HUES6 (cell line): Measurements from ENCODE around the gene CFAP251.
"Not testable (repeated sequence)": the region's sequence is repeated elsewhere in the genome, so short reads cannot be mapped to it uniquely, and the experiment has no call there.

Experiments used
- H3K27ac ChIP-seq: 2 replicates; pipeline ENCODE4 v1.7.0; 2013; ENCODE audit warnings: low read depth, mild to moderate bottlenecking, low read length, inconsistent platforms
- H3K27me3 ChIP-seq: 2 replicates; pipeline ENCODE4 v1.6.1; 2013; ENCODE audit warnings: low read length; ENCODE audit not compliant: control insufficient read depth, insufficient read depth
- H3K36me3 ChIP-seq: 2 replicates; pipeline ENCODE4 v1.6.1; 2013; ENCODE audit warnings: low read length; ENCODE audit not compliant: control insufficient read depth, insufficient read depth
- H3K4me1 ChIP-seq: 2 replicates; pipeline ENCODE4 v1.6.1; 2013; ENCODE audit warnings: low read length; ENCODE audit not compliant: control insufficient read depth, insufficient read depth
- H3K4me3 ChIP-seq: 2 replicates; pipeline ENCODE4 v1.5.1; 2013; ENCODE audit warnings: low read depth, low read length
- H3K9ac ChIP-seq: one replicate; pipeline ENCODE4 v1.6.1; 2013; ENCODE audit warnings: mild to moderate bottlenecking, low read length
- H3K9me3 ChIP-seq: 2 replicates; pipeline ENCODE4 v1.6.1; 2013; ENCODE audit warnings: low read depth, low read length; ENCODE audit not compliant: control insufficient read depth, insufficient read depth

The CFAP251 gene

DNA sequence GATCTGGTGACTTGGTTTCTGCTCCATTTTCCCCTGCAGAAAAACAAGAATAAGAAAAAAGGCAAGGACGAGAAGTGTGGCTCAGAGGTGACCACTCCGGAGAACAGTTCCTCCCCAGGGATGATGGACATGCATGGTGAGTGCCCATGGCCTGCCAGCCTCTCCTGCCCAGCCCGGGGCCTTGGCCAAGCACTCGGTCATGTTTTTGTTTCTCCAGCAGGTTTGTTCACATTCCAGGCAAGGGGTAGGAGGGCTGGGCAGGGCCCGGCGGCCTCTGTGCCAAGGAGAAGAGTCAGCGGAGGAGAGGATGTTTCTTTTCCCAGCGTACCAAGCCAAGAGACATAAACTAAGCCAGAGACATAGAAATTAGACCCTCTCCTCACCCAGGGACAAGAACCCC, 116.9 kb downstream of the CFAP251 start:
- Histone ChIP-seq H3K4me1 (0 out of 2 replicates have a peak, but pooled peaks cover under 1% of the 10 kb centered on the region), H3K4me3 (no peak overlapping the region), H3K27ac (no peak overlapping the region), H3K9me3 (no peaks in the 10 kb centered on the region), H3K36me3 (peaks cover 29% of the 10 kb centered on the region), H3K9ac (no peak overlapping the region), H3K27me3 (no peaks in the 10 kb centered on the region)

GRCh38 chr12:122036153-122036552, 117.8 kb downstream of the CFAP251 start:
- Histone ChIP-seq H3K9ac (no peak overlapping the region), H3K27ac (no peak overlapping the region), H3K36me3 (peaks cover 34% of the 10 kb centered on the region), H3K4me3 (no peak overlapping the region), H3K4me1 (no peaks in the 10 kb centered on the region), H3K9me3 (no peaks in the 10 kb centered on the region), H3K27me3 (no peaks in the 10 kb centered on the region)

DNA sequence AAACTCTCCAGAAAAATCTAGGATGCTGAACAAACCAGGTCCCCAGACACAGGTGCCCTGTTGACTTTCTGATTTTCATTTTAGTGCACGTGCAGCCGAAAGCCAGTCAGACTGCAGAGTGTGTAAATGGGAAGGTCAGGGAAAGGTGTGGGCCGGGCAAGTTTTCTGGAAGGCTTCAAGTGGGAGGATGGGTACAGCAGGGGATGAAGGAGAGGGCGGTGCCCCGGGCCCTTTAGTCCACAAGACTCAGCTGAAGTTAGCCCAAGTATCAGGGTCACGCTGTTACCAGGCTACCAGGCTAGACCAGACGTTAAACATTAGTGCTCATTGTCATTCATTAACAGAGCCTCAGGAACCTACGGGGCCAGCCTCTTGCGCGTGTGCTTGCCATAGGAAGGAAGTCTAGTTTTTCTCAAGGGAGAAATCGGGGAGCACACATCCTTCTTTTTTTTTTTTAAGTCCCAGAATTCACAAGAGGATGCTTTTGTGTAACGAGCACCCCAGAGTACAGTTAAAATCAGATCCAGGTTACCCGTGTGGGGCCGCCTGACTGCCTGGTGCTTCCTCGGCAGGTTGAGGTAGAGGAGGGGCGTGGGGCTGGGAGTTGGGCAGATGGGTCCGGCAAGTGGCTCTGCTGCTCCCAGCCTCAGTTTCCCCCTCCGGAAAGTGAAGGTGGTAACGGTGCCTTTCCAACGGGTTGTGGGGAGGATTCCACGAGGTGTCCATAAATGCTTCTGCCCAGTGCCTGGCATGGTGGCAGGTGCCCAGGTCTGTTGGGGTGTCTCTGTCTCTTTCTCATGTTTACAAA, 122.4 kb downstream of the CFAP251 start:
- H3K4me1 ChIP-seq, result no peaks in the 10 kb centered on the region
- peaks cover 5% of the 10 kb centered on the region; the same call in 1 of the 2 replicates for H3K9me3 ChIP-seq
- H3K4me3 ChIP-seq, result no peak overlapping the region
- no peak overlapping the region; the same call in 1 of the 2 replicates for H3K27ac ChIP-seq
- H3K36me3 ChIP-seq, result peaks cover 49% of the 10 kb centered on the region
- no peaks in the 10 kb centered on the region for H3K27me3 ChIP-seq
- no peak overlapping the region for H3K9ac ChIP-seq

GRCh38 chr12:122041458-122041857, 123.1 kb downstream of the CFAP251 start:
- not testable (repeated sequence) for H3K9ac ChIP-seq, H3K27ac ChIP-seq, H3K27me3 ChIP-seq, H3K4me1 ChIP-seq, H3K9me3 ChIP-seq, H3K4me3 ChIP-seq
- peaks cover 49% of the 10 kb centered on the region for H3K36me3 ChIP-seq

GRCh38 chr12:122042910-122043309, 124.5 kb downstream of the CFAP251 start:
- no peak overlapping the region for H3K9ac ChIP-seq
- H3K4me1 ChIP-seq, result no peaks in the 10 kb centered on the region
- H3K9me3 ChIP-seq, result peaks cover 5% of the 10 kb centered on the region; the same call in 1 of the 2 replicates
- peaks cover 47% of the 10 kb centered on the region for H3K36me3 ChIP-seq
- H3K4me3 ChIP-seq, result no peak overlapping the region
- H3K27ac ChIP-seq, result no peak overlapping the region
- no peaks in the 10 kb centered on the region for H3K27me3 ChIP-seq

DNA sequence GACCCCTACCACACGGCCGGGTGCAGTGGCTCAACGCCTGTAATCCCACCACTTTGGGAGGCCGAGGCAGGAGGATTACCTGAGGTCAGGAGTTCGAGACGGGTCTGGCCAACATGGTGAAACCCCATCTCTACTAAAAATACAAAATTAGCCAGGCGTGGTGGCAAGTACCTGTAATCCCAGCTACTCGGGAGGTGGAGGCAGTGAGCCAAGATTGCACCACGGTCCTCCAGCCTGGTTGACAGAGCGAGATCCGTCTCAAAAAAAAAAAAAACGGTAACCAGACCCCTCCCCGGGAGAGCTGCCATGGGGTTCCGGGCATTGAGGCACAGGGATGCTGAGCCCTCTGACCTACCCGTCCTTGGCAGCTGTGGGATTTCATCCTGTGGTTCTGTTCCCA, 125.1 kb downstream of the CFAP251 start:
- Histone ChIP-seq H3K9me3 (peaks cover 5% of the 10 kb centered on the region; the same call in 1 of the 2 replicates), H3K36me3 (peaks cover 47% of the 10 kb centered on the region), H3K4me3 (no peak overlapping the region), H3K27me3 (no peaks in the 10 kb centered on the region), H3K4me1 (no peaks in the 10 kb centered on the region), H3K9ac (no peak overlapping the region), H3K27ac (no peak overlapping the region)

DNA sequence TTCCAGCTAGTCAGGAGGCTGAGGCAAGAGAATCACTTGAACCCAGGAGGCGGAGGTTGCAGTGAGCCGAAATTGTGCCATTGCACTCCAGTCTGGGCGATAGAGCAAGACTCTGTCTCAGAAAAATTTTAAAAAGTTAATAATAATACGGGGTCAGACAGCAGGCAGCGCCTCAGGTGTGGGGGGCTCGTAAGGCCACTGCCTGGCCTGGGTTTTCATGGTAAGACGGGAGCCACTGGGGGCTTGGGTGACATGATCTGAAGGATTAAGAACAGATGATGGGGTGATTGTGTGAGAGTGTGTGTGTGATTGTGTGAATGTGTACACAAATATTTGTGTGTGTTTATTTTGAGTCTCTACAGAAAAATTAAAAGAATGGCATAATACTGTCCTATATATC, 126.9 kb downstream of the CFAP251 start:
- Histone ChIP-seq H3K9me3 (peaks cover 5% of the 10 kb centered on the region; the same call in 1 of the 2 replicates), H3K4me1 (no peaks in the 10 kb centered on the region), H3K27ac (no peak overlapping the region), H3K36me3 (peaks cover 43% of the 10 kb centered on the region), H3K9ac (no peak overlapping the region), H3K27me3 (no peaks in the 10 kb centered on the region), H3K4me3 (no peak overlapping the region)

DNA sequence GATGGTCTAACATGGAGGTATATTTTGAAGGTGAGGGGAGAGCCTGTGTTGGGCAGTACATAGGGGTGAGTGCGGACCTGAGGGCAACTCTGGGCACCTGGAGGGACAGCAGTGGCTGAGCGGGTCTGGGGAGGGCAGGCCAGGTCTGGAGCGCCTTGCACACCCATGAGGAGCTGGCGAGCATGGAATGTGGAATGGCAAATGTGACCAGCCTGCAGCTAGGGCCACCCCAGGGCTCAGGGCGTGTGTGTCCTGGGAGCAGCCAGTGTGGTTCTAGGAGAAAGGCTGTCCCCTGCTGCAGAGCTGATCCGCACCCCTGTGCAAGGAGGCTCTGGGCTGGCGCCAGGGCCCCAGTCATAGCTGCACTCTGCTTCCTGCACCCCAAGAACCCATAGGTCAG, 127.8 kb downstream of the CFAP251 start:
- Histone ChIP-seq H3K36me3 (peaks cover 45% of the 10 kb centered on the region), H3K9ac (no peak overlapping the region), H3K27ac (no peak overlapping the region), H3K4me3 (no peak overlapping the region), H3K27me3 (no peaks in the 10 kb centered on the region), H3K9me3 (peaks cover 5% of the 10 kb centered on the region; the same call in 1 of the 2 replicates), H3K4me1 (no peaks in the 10 kb centered on the region)

DNA sequence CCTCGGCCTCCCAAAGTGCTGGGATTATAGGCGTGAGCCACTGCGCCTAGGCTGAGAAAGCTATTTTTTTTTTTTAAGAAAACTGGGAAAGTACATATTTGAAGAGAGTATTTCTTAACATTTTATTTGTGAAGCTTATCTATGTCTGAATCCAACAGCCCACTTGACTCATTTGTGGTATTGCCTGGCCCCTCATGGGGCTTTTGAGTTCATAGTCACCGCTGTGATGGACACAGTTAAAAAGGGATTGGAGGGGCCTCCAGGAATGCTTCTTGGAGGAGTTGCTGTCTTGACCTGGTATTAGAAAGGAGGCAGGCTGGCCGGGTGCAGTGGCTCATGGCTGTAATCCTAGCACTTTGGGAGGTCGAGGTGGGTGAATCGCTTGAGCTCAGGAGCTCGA, 129.8 kb downstream of the CFAP251 start:
- H3K27ac ChIP-seq, result no peak overlapping the region
- no peak overlapping the region for H3K9ac ChIP-seq
- H3K36me3 ChIP-seq, result peaks cover 42% of the 10 kb centered on the region
- no peak overlapping the region for H3K4me3 ChIP-seq
- peaks cover 5% of the 10 kb centered on the region; the same call in 1 of the 2 replicates for H3K9me3 ChIP-seq
- H3K4me1 ChIP-seq, result no peaks in the 10 kb centered on the region
- H3K27me3 ChIP-seq, result no peaks in the 10 kb centered on the region

GRCh38 chr12:122049827-122050226, 131.4 kb downstream of the CFAP251 start:
- no peak overlapping the region for H3K4me3 ChIP-seq
- no peak overlapping the region for H3K27ac ChIP-seq
- H3K4me1 ChIP-seq, result no peaks in the 10 kb centered on the region
- H3K27me3 ChIP-seq, result no peaks in the 10 kb centered on the region
- H3K9ac ChIP-seq, result no peak overlapping the region
- H3K36me3 ChIP-seq, result peaks cover 32% of the 10 kb centered on the region
- H3K9me3 ChIP-seq, result no peaks in the 10 kb centered on the region; the same call in 1 of the 2 replicates

DNA sequence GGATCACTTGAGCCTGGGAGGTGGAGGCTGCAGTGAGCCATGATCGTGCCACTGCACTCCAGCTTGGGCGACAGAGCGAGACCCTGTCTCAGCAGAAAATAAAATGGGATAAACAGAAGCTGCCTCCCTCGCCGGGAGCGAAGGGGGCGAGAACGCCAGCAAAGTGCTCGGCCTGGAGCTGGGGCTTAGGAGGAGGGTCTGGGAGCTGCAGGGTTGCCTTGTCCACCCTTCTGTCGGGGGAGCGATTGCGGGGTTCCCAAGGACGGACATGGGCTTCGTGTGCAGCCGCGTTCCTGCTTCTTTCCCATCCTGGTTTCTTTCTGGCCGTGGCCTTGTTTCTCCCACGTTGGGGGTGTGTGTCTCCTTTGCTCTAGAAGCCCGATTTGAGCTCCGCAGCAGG, 132.3 kb downstream of the CFAP251 start:
- no peaks in the 10 kb centered on the region for H3K27me3 ChIP-seq
- no peak overlapping the region for H3K9ac ChIP-seq
- no peaks in the 10 kb centered on the region for H3K4me1 ChIP-seq
- no peak overlapping the region for H3K4me3 ChIP-seq
- H3K27ac ChIP-seq, result no peak overlapping the region
- no peaks in the 10 kb centered on the region for H3K9me3 ChIP-seq
- peaks cover 31% of the 10 kb centered on the region for H3K36me3 ChIP-seq
